AG04450 (cell line): ENCODE results near the gene FAM193B. TPM values are rescaled to one million over a fixed set of nuclear protein-coding genes. Genes with fewer than 3 reads are reported as not detected.
A peak's percentile ranks its signal among the peaks of the same experiment; 100 is the strongest.

Experiments used
- CTCF ChIA-PET: fragments of 300-600, 350-600 bp; formaldehyde crosslinking; extraction: SDS; loops from one replicate; lab custom pipeline; 2022; ENCODE audit warnings: antibody characterized with exemption, inconsistent platforms; lab: Charles Lee
- POLR2A ChIA-PET: fragments of 350-600 bp; formaldehyde crosslinking; extraction: SDS; loops from one replicate; lab custom pipeline; 2021; ENCODE audit warnings: antibody characterized with exemption, inconsistent platforms; lab: Yijun Ruan, JAX
- DNase-seq: peaks from one replicate; pipeline ENCODE4 v3.0.0-alpha.2; 2011; ENCODE audit warnings: low read depth, low spot score
- H3K27ac ChIP-seq: one replicate; pipeline ENCODE4 v1.5.1; 2012; ENCODE audit warnings: low read depth, low read length, control low read depth
- H3K27me3 ChIP-seq: one replicate; pipeline ENCODE4 v1.6.0; 2012; ENCODE audit warnings: low read length; ENCODE audit not compliant: control insufficient read depth, insufficient read depth
- H3K4me3 ChIP-seq: 2 replicates; pipeline ENCODE4 v1.5.1; 2011; ENCODE audit warnings: mild to moderate bottlenecking, low read depth, low read length, control low read depth
- H3K9me3 ChIP-seq: 2 replicates; pipeline ENCODE4 v1.5.1; 2012; ENCODE audit warnings: low read length; ENCODE audit not compliant: control insufficient read depth, insufficient read depth
- polyA plus RNA-seq: library from polyadenylated mRNA; depleted of rRNA; stranded (reverse); fragments of >200 nt; gene quantifications from 2 replicates; pipeline ENCODE4 v1.2.3, GENCODE V29; 2011
- TF ChIP-seq, protein P1 (sequence below): IDR thresholded peaks from 2 replicates; pipeline ENCODE4 v1.5.1; 2011; ENCODE audit warnings: low read depth, low read length, control low read depth, inconsistent platforms

The FAM193B gene
- polyA plus RNA-seq, 1 experiment: 30.1 TPM

DNA sequence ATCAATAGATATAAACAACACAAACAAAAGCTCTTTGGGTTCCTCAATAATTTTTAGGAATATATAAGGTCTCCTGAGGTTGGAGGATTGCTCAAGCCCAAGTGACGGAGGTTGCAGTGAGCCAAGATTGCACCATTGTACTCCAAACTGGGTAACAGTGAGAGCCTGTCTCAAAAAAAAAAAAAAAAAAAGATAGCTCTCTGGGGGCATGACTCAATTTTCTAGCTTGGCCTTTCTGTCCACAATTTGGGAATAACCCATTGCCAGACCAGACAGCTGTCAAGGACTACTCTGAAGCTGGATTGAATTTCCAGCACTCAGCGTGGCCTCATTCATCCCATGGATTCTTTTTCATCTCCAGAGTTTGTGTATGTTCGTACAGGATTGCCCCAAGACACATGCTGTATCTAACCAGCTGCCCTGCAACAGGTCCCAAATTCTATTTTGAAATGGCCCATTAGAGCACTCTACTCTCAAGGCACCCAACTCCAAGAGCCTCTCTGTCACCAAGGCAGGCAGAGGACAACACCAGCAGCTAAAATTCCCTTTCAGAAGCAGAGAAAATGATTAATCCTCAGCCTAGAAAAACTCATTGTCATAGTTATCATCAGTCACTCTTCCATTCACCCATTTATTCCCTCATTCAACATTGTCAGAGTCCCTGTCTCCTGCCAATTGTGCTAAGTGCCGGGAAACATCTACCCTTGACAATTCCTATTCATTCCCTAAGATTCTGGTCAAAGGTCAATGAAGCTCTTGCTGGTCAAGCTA, 8.7 kb downstream of the FAM193B start:
- H3K4me3 ChIP-seq: no peak overlapping the region; the same call in 1 of the 2 replicates
- no peaks in the 10 kb centered on the region for H3K9me3 ChIP-seq
- H3K27ac ChIP-seq: peak overlapping the region; percentile 97
- TF ChIP-seq, protein P1, sequence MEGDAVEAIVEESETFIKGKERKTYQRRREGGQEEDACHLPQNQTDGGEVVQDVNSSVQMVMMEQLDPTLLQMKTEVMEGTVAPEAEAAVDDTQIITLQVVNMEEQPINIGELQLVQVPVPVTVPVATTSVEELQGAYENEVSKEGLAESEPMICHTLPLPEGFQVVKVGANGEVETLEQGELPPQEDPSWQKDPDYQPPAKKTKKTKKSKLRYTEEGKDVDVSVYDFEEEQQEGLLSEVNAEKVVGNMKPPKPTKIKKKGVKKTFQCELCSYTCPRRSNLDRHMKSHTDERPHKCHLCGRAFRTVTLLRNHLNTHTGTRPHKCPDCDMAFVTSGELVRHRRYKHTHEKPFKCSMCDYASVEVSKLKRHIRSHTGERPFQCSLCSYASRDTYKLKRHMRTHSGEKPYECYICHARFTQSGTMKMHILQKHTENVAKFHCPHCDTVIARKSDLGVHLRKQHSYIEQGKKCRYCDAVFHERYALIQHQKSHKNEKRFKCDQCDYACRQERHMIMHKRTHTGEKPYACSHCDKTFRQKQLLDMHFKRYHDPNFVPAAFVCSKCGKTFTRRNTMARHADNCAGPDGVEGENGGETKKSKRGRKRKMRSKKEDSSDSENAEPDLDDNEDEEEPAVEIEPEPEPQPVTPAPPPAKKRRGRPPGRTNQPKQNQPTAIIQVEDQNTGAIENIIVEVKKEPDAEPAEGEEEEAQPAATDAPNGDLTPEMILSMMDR: no peak
- H3K27me3 ChIP-seq: no peaks in the 10 kb centered on the region
- ChIA-PET POLR2A (interaction anchor here (0.6 to 2.9 kb wide), 14 partner anchors 8 to 659 kb away, joined by 3 to 46 read pairs (median 7); partner anchors contain the start of genes B4GALT7, DDX41, HNRNPAB and PDLIM7), CTCF (interaction anchor here (0.6 to 3.9 kb wide), 5 partner anchors 10 to 62 kb away, joined by 3 to 22 read pairs (median 4); no protein-coding TSS in a partner anchor)
- peak; percentile 59 for DNase-seq

DNA sequence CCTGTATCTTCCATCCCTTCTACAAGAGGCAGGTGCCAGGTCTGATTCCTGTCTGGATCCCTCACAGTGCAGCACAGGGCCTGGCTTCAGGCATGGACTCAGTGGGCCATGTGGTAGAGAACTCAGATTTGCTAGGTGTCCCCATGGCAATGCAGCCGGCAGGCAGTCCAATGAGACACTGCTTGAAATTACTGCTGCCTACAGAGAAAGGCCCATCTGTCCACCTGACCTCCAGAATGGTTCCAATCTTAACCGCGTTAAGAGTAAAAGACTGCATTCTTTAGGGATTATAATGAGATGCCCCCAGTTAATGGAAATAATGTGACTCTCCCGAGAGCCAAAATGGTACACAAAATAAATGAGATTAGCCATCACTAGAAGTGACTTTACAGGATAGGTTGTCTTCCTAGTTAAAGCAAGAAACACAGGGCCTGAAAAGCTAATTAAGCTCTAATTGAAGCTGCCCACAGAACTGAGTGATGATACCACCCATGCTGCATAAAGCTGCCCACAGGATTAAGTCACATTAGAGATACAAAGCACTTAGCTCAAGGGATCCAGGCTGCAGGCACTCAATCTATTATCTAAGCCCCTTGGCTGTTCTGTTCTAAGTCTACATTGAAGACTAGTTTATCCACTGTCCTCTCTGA, 11.4 kb downstream of the FAM193B start:
- no peaks in the 10 kb centered on the region for H3K9me3 ChIP-seq
- H3K27ac ChIP-seq: no peak overlapping the region
- TF ChIP-seq, protein P1: no peak
- H3K4me3 ChIP-seq: no peak overlapping the region
- H3K27me3 ChIP-seq: no peaks in the 10 kb centered on the region
- ChIA-PET POLR2A (no interaction called here), CTCF (interaction anchor here (3.9 kb wide), 1 partner anchor 42 kb away, joined by 22 read pairs; no protein-coding TSS in a partner anchor)
- DNase-seq: no peak

DNA sequence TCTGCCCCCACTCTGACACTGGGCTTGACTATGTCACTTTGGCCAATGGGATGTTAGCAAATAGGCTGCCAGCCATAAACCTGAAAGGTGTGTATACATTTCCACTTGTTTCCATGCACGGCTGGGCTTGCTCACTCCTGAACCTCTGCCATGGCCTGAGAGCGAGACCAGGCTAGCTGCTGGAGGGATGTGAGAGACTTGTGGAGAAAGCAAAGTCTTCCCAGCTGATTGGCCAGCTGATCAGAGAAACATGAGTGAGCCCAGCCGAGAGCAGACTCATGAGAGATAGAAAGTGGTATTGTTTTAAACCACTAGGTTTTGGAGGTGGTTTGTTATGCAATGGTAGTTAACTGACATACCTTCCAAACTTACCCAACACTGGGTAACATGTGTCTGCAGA, 13.9 kb downstream of the FAM193B start:
- CTCF ChIA-PET: no interaction called here
- no peak for DNase-seq

DNA sequence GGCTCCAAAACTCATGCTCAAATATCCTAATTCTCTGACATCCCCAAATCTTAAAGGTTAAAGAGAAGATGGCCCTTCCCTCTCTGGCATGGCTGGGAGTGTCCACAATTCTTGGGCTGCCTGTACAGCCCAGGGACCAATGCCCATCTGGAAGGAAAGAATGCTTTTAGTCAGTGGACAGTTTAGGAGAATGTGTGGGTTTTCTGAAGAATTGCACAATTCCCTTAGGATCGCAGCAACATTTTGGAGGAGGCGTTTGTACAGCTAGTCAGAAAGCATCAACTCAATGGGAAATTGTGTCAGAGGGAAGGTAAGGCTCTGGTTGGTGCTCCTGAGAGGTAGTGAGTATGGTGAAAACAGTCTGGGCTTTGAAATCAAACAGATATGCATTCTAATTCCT, 15.0 kb downstream of the FAM193B start:
- no peak overlapping the region for H3K4me3 ChIP-seq
- TF ChIP-seq, protein P1: no peak
- ChIA-PET POLR2A (interaction anchor here (1.2 to 2.5 kb wide), 3 partner anchors 14 to 53 kb away, joined by 3 to 11 read pairs (median 5); partner anchors contain the start of genes FAM193B, PDLIM7 and TMED9), CTCF (no interaction called here)
- H3K27ac ChIP-seq: peak overlapping the region; percentile 58
- no peaks in the 10 kb centered on the region for H3K27me3 ChIP-seq
- no peak for DNase-seq
- H3K9me3 ChIP-seq: no peaks in the 10 kb centered on the region

More for the DNA sequence above, 13.9 kb downstream of the FAM193B start:
- no peak overlapping the region for H3K4me3 ChIP-seq
- POLR2A ChIA-PET: interaction anchor here (1.2 kb wide), 1 partner anchor 52 kb away, joined by 3 read pairs; the partner anchor contains the start of gene TMED9
- H3K9me3 ChIP-seq: no peaks in the 10 kb centered on the region
- no peaks in the 10 kb centered on the region for H3K27me3 ChIP-seq
- TF ChIP-seq, protein P1: no peak
- H3K27ac ChIP-seq: no peak overlapping the region
